KG1 (cell line): Measurements from ENCODE around the gene PCDHB11.
"Not testable (repeated sequence)": the region's sequence is repeated elsewhere in the genome, so short reads cannot be mapped to it uniquely, and the experiment has no call there.

Experiments
- DNase-seq: peaks from one replicate; lab custom pipeline; 2025; lab: John Stamatoyannopoulos, UW

PCDHB11 gene

GRCh38 chr5:141199359-141200235, at the start of gene PCDHB11:
Gene PCDHB11, plus strand, starts transcription at chr5:141199627. Its CDS starts 148 bp downstream, at chr5:141199775.
- no peak for DNase-seq

- no peak for DNase-seq
Measured at GRCh38 chr5:141149812-141150211, 49.6 kb upstream of the PCDHB11 start, which contains the start of gene PCDHB6. Gene PCDHB6, plus strand, starts transcription at chr5:141150057. Its CDS starts 201 bp downstream, at chr5:141150258.

DNA sequence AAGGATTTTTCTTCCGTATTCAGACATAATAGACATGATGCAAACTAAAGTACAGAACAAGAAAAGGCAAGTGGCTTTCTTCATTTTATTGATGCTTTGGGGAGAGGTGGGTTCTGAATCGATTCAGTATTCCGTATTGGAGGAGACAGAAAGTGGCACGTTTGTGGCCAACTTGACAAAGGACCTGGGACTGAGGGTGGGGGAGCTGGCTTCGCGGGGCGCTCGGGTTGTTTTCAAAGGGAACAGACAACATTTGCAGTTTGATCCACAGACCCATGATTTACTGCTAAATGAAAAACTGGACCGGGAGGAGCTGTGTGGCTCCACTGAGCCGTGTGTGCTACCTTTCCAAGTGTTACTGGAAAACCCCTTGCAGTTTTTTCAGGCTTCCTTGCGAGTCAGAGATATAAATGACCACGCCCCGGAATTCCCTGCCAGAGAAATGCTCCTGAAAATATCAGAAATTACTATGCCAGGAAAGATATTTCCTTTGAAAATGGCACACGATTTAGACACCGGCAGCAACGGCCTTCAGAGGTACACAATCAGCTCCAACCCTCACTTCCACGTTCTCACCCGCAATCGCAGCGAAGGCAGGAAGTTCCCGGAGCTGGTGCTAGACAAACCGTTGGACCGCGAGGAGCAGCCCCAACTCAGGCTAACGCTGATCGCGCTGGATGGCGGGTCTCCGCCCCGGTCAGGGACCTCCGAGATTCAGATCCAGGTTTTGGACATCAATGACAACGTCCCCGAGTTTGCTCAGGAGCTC, 49.0 kb upstream of the PCDHB11 start:
- no peak for DNase-seq

- no peak for DNase-seq
Measured at GRCh38 chr5:141150993-141151325, 48.5 kb upstream of the PCDHB11 start.

DNA sequence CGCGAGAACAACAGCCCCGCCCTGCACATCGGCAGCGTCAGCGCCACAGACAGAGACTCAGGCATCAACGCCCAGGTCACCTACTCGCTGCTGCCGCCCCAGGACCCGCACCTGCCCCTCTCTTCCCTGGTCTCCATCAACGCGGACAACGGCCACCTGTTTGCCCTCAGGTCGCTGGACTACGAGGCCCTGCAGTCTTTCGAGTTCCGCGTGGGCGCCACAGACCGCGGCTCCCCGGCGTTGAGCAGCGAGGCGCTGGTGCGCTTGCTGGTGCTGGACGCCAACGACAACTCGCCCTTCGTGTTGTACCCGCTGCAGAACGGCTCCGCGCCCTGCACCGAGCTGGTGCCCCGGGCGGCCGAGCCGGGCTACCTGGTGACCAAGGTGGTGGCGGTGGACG, 47.8 kb upstream of the PCDHB11 start:
- not testable (repeated sequence) for DNase-seq

DNA sequence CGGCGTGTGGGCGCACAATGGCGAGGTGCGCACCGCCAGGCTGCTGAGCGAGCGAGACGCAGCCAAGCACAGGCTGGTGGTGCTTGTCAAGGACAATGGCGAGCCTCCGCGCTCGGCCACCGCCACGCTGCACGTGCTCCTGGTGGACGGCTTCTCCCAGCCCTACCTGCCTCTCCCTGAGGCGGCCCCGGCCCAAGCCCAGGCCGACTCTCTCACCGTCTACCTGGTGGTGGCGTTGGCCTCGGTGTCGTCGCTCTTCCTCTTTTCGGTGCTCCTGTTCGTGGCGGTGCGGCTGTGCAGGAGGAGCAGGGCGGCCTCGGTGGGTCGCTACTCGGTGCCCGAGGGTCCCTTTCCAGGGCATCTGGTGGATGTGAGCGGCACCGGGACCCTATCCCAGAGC, 47.3 kb upstream of the PCDHB11 start:
- not testable (repeated sequence) for DNase-seq

DNA sequence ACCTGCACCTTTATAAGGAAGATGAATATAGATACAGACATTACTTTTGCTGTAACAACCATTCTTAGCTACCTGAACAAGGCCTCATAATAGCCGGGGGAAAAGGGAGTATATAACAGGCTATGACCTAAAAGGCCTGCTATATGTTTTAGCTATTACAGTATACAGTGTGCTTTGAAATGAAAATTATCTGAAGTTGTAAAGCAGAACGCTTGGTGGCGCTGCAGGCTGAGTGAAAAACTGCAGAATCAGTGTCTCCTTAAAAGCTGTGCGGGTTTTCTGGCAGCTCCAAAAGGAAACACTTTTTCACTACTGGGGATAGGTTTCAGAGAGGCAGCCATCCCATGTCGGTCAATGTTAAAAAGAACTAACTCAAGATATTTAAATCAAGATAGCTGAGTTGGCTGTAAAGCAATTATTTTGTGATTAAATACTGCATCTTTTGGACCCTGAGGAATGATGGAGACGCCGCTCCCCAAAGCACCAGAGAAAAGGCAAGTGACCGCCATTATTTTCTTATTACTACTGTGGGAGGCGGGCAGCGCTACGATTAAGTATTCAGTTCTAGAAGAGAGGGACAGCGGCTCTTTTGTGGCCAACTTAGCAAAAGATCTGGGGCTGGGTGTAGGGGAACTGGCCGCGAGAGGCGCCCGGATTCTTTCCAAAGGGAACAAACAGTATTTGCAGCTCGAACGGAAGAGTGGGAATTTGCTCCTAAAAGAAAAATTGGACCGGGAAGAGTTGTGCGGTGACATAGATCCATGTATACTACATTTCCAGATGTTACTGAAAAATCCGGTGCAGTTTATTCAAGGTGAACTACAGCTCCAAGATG, 43.7 kb upstream of the PCDHB11 start:
- DNase-seq, result no peak

GRCh38 chr5:141157356-141157755, 42.1 kb upstream of the PCDHB11 start:
- not testable (repeated sequence) for DNase-seq

- DNase-seq, result not testable (repeated sequence)
Measured at GRCh38 chr5:141157901-141158300, 41.5 kb upstream of the PCDHB11 start.

DNA sequence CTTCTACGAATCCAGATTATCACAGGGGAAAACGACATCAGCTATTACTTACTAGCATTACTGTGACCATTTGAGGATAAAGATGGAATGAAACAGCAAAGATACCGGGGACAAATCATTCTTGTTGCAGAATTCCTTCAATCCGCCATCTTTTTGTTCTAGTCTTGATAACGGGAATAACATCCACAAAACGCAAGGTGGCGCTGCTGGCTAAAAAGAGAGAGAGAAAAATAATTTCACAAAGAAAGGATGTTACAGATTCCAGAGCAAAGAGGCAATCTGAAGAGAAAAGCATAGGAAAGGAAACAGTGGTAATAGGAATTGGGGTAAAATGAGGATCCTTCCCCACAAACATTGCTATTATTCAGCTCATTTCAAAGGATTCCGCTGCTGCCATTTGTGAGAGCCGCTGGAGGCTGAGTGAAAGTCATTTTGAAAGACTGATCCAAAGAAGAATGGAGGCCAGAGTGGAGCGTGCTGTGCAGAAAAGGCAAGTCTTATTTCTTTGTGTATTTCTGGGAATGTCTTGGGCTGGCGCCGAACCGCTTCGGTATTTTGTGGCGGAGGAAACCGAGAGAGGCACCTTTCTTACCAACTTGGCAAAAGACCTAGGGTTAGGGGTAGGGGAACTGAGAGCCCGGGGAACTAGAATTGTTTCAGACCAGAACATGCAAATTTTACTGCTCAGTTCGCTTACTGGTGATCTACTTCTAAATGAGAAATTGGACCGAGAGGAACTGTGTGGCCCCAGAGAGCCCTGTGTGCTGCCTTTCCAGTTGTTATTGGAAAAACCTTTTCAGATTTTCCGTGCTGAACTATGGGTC, 26.8 kb upstream of the PCDHB11 start, which contains the start of gene PCDHB7:
Gene PCDHB7 (plus strand): TSS at position 264 of the 824 bp plus-strand sequence. CDS start 192 bp downstream, at position 456.
- no peak for DNase-seq

DNA sequence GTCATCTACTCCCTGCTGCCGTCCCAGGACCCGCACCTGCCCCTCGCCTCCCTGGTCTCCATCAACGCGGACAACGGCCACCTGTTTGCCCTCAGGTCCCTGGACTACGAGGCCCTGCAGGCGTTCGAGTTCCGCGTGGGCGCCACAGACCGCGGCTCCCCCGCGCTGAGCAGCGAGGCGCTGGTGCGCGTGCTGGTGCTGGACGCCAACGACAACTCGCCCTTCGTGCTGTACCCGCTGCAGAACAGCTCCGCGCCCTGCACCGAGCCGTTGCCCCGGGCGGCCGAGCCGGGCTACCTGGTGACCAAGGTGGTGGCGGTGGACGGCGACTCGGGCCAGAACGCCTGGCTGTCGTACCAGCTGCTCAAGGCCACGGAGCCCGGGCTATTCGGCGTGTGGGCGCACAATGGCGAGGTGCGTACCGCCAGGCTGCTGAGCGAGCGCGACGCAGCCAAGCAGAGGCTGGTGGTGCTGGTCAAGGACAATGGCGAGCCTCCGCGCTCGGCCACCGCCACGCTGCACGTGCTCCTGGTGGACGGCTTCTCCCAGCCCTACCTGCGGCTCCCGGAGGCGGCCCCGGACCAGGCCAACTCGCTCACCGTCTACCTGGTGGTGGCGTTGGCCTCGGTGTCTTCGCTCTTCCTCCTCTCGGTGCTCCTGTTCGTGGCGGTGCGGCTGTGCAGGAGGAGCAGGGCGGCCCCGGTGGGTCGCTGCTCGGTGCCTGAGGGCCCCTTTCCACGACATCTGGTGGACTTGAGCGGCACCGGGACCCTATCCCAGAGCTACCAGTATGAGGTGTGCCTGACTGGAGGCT, 24.9 kb upstream of the PCDHB11 start:
- not testable (repeated sequence) for DNase-seq

DNA sequence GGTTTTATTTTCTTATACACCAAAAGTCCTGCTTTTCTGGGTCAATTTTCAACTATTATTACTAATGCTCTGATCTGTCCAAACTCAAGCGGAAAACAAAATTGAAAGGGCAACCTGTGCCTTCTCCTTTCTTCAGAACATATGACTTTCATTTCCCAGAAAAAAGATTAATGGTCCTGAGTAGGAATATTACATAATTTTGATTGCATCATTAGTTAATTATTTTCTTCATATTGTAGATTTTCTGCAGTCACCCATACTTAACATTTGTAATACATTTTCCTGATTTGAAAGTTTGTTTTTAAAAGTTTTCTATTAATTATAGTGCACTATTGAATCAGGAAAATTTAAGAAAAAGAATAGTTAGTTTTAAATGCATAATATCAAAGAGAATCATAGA, 23.5 kb upstream of the PCDHB11 start:
- no peak for DNase-seq

GRCh38 chr5:141177577-141178191, 21.7 kb upstream of the PCDHB11 start, which contains the start of gene PCDHB8:
Gene PCDHB8, plus strand, starts transcription at chr5:141177790. Its CDS starts 245 bp downstream, at chr5:141178035.
- DNase-seq, result not testable (repeated sequence)

DNA sequence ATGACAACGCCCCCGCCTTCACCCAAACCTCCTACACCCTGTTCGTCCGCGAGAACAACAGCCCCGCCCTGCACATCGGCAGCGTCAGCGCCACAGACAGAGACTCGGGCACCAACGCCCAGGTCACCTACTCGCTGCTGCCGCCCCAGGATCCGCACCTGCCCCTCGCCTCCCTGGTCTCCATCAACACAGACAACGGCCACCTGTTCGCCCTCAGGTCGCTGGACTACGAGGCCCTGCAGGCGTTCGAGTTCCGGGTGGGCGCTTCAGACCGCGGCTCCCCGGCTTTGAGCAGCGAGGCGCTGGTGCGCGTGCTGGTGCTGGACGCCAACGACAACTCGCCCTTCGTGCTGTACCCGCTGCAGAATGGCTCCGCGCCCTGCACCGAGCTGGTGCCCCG, 20.1 kb upstream of the PCDHB11 start:
- not testable (repeated sequence) for DNase-seq

DNA sequence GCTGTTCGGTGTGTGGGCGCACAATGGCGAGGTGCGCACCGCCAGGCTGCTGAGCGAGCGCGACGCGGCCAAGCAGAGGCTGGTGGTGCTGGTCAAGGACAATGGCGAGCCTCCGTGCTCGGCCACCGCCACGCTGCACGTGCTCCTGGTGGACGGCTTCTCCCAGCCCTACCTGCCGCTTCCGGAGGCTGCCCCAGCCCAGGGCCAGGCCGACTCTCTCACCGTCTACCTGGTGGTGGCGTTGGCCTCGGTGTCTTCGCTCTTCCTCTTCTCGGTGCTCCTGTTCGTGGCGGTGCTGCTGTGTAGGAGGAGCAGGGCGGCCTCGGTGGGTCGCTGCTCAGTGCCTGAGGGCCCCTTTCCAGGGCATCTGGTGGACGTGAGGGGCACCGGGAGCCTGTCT, 19.6 kb upstream of the PCDHB11 start:
- not testable (repeated sequence) for DNase-seq

DNA sequence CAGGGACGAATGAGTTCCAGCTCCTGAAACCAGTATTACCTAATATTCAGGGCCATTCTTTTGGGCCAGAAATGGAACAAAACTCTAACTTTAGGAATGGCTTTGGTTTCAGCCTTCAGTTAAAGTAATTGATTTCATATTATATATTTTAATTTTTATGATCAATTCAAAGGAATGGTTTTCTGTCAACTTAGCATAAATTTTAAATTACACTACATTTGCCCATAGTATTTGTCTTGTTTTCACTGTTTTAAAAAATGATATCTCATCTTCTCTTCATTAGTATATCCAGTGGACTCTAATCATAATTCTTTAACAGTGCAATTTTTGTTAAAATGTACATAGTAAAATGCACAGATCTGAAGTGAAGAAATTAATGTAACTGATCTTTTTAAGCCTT, 19.1 kb upstream of the PCDHB11 start:
- no peak for DNase-seq

- DNase-seq, result no peak
Measured at GRCh38 chr5:141182248-141182647, 17.2 kb upstream of the PCDHB11 start, which contains the start of gene PCDHB16. Gene PCDHB16, plus strand, starts transcription at chr5:141182387. Its CDS starts 173 bp downstream, at chr5:141182560.

GRCh38 chr5:141184117-141184855, 15.1 kb upstream of the PCDHB11 start:
- not testable (repeated sequence) for DNase-seq
